GM12892 (cell line): ENCODE results near the gene ZNF18.

Source experiments
- POLR2A ChIP-seq: IDR thresholded peaks from 2 replicates; pipeline ENCODE4 v1.6.1; 2011; ENCODE audit warnings: low read depth, low read length, control low read depth
- TAF1 ChIP-seq: IDR thresholded peaks from 2 replicates; pipeline ENCODE4 v1.6.1; 2011; ENCODE audit warnings: low read depth, mild to moderate bottlenecking, control low read depth, low read length, borderline replicate concordance

GRCh38 chr17:11953924-11954323 is 43.4 kb downstream of the ZNF18 start:
- TF ChIP-seq TAF1, result no peak
- no peak for TF ChIP-seq POLR2A
